Activated CD8-positive, alpha-beta memory T cell treated with anti-CD3 and anti-CD28 coated beads, Interleukin-2, amount 50 U/mL, for 24 hours (primary cell): Measurements from ENCODE around the gene UTP11.

Experiments
- DNase-seq: peaks from one replicate; pipeline ENCODE4 v3.0.0-alpha.2; 2020; ENCODE audit errors: extremely low read depth

The UTP11 gene

DNA sequence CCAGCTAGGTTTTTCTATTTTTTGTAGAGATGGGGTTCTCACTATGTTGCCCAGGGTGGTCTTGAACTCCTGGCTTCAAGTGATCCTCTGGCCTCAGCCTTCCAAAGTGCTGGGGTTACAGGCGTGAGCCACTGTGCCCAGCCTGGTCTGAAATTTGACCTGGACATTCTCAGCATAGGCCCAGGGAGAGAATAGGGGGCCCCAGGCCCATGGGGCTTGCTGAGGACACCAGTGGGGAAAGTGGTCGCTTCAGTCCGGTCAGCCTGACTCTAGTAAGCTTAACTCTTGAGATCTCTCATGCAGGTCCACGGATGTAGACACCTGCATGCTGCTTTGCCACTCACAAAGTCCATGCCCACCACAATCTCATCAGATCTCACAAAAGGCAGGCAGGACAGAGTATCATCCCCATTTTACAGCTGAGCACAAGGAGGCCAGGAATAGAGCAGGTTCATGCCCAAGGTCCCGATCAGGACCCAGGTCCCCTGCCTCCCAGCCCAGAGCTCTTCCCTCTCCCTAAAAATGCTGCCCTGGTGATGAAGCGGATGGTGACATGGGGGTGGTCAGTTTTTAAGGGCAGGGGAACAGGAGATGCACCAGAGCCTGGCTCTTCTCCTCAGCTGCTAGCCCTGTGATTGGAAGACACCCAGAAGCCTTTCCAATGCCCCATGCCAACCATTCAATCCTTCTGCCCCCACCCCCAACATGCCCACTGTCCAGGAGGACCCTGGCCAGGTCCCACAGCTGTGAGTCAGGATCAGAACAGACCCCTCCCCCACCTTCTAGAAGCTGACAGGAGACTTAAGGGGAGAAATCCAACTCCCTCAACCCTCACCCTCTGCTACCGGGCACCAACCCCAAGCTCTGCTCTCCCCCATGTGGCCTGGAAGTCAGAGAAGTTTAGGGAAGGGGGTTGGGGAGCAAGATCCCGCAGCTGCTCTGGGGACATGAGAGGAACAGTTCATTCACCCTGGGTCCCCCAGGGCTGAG is 9.0 kb upstream of the UTP11 start:
- DNase-seq: no peak

DNA sequence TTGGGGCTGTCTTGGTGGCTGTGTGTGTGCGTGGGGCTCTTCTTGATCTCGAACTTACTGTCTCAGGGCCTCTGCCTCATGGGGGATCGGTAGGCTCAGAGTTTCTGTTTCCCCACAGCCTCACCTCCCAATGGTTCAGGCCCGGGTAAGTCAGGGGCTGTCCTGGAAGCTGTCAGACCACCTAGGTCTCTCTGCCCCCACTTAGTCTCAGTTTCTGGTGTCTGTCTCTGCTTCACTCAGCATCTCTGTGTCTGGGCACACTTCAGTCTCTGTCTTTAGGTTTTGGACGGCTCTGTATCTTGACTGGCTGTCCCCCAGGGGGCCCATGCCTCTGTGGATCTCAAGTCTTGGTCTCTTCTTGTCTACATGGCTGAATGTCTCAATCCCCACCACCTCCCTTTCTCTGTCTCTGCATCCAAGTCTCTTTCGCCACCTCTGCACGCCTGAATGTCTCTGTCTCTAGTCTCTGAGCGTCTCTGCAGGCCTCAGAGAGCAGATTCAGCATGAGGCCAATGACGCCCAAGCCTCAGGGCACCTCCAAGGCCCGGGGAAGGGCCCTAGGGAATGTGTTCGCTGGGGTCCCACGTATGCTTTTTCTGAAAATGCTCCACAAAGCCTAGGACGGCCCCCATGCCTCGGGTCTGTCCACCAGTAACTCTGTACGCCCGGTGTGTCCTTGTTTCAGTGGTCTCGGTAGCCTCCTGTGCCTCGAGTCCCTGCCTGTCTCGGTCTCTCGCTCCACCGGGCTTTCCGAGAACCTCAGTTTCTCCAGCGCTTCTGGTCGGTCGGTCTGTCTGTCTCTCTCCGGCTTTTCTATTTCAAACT is 8.0 kb upstream of the UTP11 start:
- DNase-seq: no peak

DNA sequence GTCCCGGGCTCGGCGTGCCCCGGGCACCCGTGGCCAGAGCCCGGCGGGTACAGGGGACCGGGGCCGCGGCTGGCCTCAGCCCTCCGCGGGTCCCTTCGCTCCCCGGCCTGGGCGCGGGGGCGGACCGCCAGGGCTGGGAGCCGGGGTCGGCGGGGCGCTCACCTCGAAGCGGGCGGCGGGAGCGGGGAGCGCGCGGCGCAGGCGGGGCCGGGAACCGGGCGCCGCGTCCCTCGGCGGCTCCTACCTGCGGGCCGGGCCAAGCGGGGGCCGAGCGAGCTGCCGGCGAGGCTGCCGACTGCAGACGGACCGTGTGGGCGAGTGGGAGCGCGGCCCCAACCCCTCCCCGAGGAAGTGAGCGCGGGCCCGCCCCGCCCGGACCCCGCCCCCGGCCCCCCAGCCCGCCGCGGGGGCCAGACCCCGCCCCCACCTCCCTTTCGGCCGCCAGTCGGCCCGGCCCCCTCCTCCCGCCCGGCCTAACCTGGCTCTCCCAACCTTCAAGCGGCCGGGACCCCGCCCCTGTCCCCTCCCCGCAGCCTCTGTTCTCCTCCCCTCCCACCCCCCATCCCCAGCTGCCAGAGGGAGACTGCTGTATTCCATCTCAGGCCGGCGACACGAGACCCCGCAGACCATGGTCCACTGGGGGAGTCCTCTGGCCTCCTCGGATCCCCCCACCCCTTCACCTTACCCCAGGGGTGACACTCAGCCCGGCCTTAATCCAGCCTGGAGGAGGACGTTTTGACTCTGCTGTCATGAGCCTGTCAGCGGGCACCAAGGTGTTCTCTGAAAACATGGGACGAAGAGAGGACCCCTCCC is 7.1 kb upstream of the UTP11 start, which contains the start of gene FHL3:
Gene FHL3, minus strand, starts transcription at position 320 of the 813 bp plus-strand sequence. CDS start 6,102 bp downstream, outside the sequence.
- no peak for DNase-seq

DNA sequence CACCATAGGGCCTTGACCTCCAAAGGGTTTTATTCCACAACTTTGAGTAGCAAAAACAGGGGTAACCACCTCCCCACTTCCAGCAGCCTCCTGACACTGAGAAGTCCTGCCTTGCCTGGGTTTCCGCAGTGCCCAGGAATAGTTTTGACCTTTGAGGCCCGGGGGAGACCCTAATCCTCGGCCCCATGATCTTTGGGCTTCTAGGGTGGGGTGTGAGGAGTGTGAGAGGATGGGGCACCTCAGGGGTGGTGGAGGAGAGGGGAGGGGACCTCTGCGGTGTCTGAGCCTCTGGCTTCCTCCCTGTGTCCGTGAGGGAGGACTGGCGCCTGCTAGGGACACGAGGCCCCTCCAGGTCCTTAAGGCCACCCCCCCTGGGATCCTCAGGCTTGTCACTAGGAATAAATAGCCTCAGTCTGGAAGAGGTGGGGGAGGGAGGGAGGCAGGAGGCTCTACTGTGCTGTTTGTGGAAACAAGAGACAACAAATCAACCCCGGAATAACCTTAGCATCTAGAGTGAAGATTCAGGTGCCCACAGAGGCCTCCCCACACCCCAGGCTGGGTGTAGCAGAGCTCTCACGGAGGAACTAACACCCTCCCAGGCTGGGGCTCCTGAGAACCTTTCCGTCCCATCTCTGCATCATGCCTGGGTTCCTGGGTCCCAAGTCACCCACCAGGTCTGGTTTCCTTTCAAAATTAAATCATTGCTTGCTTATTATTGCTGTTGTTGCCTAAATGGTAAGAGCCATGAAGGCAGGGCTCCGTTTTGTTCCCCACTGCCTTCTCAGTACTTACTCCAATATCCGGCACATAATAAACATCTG is 6.3 kb upstream of the UTP11 start:
- no peak for DNase-seq

DNA sequence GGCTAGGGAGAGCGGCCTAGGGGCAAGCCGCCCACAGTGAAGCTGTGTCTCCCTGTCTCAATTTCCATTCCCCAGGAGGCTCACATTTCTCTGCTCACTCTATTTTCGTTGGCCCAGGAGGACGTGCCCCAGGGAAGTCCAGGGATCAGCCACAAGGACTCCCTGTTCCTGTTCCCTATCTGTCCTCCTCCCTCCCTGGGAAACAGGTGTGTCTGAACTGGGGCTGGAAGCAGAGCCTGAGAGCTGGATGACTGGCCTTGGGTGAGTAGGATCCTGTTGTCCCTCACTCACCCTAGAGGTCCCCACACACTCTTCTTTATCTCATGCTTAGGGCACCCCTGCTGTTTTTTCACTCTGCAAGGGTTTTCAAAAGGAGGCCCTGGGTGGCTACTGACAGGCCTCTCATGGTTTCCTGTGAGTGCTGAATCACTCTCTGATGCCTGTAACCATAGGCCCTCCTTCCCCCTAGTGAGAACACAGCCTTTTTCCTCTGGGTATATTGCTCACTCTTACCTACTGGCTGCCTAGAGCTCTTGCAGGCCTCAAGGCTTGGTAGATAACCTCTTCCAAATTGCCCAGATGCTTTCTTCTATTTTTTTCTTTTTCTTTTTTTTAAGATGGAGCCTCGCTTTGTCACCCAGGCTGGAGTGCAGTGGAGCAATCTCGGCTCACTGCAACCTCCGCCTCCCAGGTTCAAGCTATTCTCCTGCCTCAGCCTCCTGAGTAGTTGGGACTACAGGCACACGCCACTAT is 3.3 kb upstream of the UTP11 start:
- peak; percentile 42 for DNase-seq

DNA sequence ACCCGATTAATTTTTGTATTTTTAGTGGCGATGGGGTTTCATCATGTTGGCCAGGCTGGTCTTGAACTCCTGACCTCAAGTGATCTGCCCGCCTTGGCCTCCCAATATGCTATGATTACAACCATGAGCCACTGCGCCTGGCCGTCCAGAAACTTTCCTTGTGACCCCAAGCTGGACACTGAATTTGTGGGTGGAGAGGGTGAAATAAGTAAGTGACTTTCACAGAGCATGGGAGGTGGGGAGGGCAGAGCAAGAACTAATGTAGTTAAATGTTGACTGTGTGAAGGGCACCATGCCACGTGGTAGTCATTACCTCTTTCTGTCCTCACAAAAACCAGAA is 2.7 kb upstream of the UTP11 start:
- DNase-seq: no peak

DNA sequence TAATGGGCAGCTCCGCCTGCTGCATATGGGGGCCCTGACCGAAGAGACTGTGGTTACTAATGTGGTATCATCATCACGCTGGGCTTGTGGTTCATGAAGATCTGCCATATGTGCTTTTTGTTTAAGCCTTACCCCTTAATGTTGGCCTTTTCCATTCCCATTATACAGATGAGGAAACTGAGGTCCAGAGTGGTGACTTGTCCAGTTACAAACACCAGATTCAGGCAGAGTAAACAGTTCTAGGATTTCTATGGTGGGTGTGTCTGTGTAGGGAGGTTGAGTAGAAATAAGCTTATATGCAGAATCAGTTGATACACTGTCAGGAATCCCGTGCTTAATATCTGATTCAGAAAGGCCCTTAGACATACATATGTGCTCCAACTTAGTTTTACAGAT is 691 bp downstream of the UTP11 start:
- no peak for DNase-seq

DNA sequence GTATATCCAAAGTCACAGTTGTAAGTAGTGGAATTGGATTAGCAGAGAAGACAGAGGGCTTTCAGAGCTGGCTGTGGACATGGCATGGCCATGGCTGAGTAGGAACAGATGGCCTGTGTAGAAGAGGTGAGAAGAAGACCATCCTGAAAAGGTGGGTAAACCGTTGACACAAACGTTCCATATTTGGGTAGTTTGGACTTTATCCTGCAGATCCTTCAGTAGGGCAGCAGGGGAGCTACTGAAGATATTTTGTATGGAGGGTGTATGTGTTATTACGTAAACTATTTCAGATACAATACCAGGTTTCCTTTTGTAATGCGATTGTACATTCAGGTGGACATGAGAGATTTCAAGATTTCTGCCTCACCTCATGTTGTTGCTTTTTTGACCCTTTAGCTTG is 1.6 kb downstream of the UTP11 start:
- DNase-seq: no peak

DNA sequence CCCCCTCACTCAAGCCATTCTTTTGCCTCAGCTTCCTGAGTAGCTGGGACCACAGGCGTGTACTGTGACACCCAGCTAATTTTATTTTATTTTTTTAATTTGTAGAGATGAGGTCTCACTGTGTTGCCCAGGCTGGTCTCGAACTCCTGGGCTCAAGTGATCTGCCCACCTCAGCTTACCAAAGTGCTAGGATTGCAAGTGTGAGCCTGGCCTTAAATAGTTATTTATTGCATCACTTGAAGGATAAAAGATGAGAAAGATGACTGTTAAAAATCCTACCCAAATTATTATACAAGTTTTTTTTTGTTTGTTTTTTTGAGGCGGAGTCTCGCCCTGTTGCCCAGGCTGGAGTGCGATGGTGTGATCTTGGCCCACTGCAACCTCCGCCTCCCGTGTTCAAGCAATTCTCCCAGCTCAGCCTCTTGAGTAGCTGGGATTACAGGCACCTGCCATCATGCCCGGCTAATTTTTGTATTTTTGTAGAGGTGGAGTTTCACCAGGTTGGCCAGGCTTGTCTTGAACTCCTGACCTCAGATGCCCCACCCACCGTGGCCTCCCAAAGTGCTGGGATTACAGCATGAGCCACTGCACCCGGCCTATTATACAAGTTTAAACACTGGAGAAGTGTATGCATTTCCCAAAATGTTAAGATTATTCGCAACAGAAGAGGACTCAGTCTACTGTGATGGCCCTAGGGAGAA is 2.3 kb downstream of the UTP11 start:
- DNase-seq: no peak

DNA sequence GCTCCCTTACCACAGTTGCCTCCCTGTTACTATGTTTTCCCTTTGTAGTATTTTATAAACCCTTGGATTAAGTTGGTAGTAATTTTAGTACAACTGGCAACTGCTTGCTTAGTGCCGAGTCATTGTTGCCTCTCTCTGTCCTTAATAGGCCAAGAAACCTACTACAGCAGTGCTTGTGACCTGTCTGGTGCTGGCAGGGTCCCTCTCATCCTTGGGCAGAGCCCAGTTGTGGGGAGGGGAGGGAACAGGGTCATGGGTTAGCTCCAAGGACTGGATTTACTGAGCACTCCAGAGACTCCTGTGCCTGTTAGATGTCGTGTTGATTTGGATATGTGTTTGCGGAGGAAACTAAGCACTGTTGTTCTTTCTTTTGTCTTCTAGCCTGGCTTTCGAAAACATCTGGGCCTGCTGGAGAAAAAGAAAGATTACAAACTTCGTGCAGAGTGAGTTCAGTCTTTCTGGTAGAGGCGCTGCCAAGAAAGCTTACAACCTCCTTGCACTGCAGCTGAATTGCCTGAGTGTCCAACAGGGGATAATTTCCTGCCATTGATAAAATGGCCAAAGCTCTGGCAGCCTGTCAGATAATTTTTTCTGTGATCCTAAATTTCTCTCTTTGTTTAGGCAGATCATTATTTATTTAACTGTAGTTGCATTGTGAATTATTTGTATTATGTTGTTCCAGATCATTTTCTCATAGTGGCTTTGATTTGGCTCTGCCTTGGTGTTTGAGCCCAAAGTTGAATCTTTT is 3.6 kb downstream of the UTP11 start:
- DNase-seq: no peak

DNA sequence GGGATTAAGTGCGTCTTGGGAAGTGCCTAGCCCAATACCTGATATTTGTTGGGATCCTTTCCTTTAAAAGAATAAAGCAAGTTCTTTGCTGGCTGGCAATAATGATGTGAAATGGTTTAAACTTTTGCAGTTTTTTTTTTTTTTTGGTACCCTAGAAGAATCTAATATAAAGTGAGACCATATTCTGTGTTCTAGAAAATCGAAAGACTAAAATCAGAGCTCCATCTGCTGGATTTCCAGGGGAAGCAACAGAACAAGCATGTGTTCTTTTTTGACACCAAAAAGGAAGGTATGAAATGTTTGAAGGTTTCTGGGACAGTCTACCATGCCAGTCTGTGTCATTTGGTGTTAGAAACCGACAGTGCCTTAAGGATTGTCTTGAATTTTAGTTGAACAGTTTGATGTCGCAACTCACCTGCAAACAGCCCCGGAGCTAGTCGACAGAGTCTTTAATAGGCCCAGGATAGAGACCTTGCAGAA is 6.4 kb downstream of the UTP11 start:
- DNase-seq: no peak

DNA sequence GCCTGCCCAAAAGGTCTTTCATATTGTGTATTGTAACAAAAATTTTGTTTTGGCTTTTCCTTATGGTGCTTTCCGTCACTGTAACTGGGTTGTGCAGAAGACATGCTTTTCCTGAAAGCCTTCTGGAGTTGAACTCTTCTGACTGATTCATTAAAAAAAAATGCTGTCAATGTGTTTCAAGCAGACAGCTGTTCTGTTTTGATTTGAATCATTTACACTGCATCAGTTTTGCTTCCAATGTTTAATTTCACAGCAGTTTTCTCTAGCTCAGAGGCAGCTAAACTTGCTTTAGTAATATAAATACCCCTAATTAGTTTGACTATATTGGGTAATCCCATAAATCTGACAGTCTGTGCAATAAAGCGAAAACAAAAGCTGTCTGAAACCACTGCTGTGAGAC is 7.9 kb downstream of the UTP11 start:
- DNase-seq: no peak

DNA sequence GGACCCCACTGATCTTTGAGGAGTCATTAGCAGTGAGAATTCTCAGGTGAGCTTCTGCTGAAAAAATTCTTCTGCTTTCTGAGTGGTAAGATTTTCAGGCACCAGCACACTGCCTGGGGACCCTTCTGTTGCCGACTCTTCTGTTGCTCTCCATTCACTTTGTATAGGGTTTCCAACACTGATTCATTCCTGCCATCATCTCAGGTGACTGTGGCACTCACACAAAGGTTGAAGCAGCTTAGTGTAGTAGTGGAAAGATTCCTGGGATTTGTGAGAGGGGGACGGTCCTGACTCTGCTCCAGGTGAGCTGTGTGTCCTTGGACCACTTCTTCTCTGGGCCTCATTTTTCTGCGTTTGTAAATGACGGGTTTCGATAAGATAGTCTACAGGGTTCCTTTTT is 9.4 kb downstream of the UTP11 start:
- no peak for DNase-seq

DNA sequence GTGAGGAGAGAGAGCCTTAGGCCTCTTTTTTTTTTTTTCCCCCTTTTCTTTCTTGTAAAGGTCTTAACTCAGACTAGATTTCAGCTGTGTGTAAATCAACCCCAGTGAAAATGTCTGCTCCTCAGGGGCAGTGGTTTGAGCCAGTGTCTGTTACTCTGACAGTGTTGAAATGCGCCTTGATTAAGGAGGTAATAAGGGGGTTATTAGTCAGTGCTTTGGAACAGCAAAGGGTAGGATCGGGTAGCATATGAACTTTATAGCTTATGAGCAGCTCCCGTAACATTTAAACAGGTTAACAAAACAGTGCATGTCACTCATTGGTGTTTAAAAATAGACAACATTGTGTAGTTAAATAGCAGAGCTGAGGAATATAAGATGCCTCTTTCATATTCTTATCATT is 10.3 kb downstream of the UTP11 start:
- DNase-seq: no peak

DNA sequence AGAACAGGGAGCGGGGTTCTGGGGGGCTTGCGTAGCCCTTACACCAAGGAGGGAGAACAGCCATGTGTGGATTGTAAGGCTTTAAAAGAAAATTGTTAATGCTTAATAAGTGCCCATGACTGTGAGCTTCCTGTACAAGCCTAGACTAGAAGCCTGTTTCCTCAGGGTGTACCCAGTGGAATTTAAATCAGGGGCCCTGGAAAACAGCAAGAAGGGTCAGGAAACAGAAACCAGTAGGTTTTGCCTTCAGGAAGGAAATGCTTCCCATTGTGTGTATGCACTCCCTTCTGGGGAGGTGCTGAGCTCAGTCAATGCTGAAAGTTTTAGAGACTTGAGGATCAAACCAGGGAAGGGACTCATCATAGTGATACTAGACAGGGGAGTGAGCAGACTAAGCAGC is 12.7 kb downstream of the UTP11 start:
- DNase-seq: no peak

DNA sequence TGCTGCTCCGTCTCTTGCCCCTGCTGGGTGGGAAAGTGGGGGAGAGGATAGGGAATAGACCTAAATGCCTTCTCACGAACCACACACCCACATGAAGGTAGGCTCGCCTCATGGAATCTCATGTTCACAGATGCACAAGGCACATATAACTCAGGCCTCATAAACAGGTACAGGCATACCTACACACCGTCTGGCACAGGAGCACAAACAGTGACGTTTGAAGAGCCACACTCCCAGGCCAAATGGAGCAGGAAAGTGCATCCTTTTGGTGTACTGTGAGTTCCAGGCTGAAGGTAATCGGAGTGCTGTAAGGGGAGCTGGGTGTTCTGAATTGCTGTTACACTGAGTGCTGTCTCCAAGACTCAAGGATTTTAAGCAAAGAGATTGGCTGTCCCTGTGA is 13.1 kb downstream of the UTP11 start:
- DNase-seq: no peak

DNA sequence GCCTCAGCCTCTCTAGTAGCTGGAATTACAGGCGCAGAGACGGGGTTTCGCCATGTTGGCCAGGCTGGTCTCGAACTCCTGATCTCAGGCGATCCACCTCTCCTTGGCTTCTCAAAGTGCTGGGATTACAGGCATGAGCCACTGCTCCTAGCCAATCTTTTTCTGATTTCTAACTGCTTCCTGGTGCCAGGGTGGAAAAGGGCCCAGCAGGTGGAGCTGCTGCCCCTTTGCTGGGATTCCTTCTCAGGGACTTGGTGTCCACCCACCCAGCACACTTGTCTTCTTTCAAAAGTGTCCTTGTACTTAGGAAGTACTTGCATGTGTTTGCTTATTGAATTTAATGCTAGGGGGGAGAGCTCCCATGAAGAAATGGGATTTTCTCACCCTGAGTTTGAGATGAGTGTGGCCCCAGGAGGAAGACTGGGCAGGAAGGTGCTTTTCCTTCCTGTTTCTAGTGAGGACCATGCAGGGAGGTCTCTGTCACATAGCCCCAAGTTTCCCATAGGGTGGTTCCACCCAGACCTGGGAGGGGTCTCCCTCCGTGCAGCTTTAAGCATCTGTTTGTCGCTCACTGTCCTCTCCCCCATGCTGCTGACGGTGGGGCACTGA is 14.2 kb downstream of the UTP11 start:
- no peak for DNase-seq
